NCI-H2171 (cell line): ENCODE measurements around the gene SRRT.
"Not testable (repeated sequence)": the region's sequence is repeated elsewhere in the genome, so short reads cannot be mapped to it uniquely, and the experiment has no call there.

Experiments
- DNase-seq: peaks from one replicate; lab custom pipeline; 2025; lab: John Stamatoyannopoulos, UW

SRRT gene

GRCh38 chr7:100929808-100930174 is 54.9 kb downstream of the SRRT start:
- DNase-seq = no peak

GRCh38 chr7:100933734-100934133 is 58.8 kb downstream of the SRRT start:
- DNase-seq = no peak

- not testable (repeated sequence) for DNase-seq
Measured at GRCh38 chr7:100935381-100935780, 60.5 kb downstream of the SRRT start.

- DNase-seq = not testable (repeated sequence)
Measured at GRCh38 chr7:100936167-100936566, 61.3 kb downstream of the SRRT start.
